Upper lobe of left lung (tissue), 6 donors: Measurements from ENCODE around the gene PNPO. TPM values are rescaled to one million over a fixed set of nuclear protein-coding genes. Genes with fewer than 3 reads are reported as not detected.
A peak's percentile ranks its signal among the peaks of the same experiment; 100 is the strongest.
"Not testable (repeated sequence)": the region's sequence is repeated elsewhere in the genome, so short reads cannot be mapped to it uniquely, and the experiment has no call there.

Experiments
- ATAC-seq, 2 donors: fragments of 200-7000 bp; cut with Tn5 transposase; one replicate each; pipeline ENCODE4 v1.9.1; 2022; ENCODE audit warnings: mild to moderate bottlenecking in 2 of 2, moderate library complexity in 2 of 2; ENCODE audit not compliant: low FRiP score in 2 of 2
- DNase-seq, 2 donors: peaks; one replicate each; pipeline ENCODE4 v3.0.0-alpha.2; 2019 to 2020
- H3K27ac ChIP-seq, 4 donors: fragments of 200-600 bp; sonication (generic); one replicate each; pipeline ENCODE4 v1.5.1; 2016 to 2019
- H3K27me3 ChIP-seq, 4 donors: fragments of 200-600 bp; sonication (generic); one replicate each; pipeline ENCODE4 v1.5.1; 2017 to 2019
- H3K36me3 ChIP-seq, 4 donors: fragments of 200-600 bp; sonication (generic); one replicate each; pipeline ENCODE4 v1.5.1; 2016 to 2019
- H3K4me1 ChIP-seq, 4 donors: fragments of 200-600 bp; sonication (generic); one replicate each; pipeline ENCODE4 v1.5.1; 2018 to 2019
- H3K4me3 ChIP-seq, 4 donors: fragments of 200-600 bp; sonication (generic); one replicate each; pipeline ENCODE4 v1.5.1; 2017 to 2019; ENCODE audit warnings: mild to moderate bottlenecking in 2 of 4, moderate library complexity in 1 of 4
- H3K9me3 ChIP-seq, 4 donors: fragments of 200-600 bp; sonication (generic); one replicate each; pipeline ENCODE4 v1.5.1; 2018 to 2019
- CTCF ChIP-seq, 6 experiments: fragments of 450-650 bp in 4 of 6; fragments of 200-600 bp in 2 of 6; sonication (generic) in 2 of 6; IDR thresholded peaks; one replicate each; pipeline ENCODE4 v1.5.1; 2016 to 2019; ENCODE audit warnings: antibody characterized with exemption in 6 of 6
- EP300 ChIP-seq, 4 donors: sonication (generic); formaldehyde crosslinking; IDR thresholded peaks; one replicate each; pipeline ENCODE4 v1.5.1; 2017; ENCODE audit warnings: antibody characterized with exemption in 4 of 4, control low read depth in 2 of 4
- POLR2A ChIP-seq, 4 donors: fragments of 450-650 bp; IDR thresholded peaks; one replicate each; pipeline ENCODE4 v1.5.1; 2016 to 2017; ENCODE audit warnings: antibody characterized with exemption in 4 of 4, mild to moderate bottlenecking in 2 of 4
- POLR2AphosphoS5 ChIP-seq, 2 donors: sonication (generic); formaldehyde crosslinking; IDR thresholded peaks; one replicate each; pipeline ENCODE4 v1.5.1; 2017; ENCODE audit warnings: antibody characterized with exemption in 2 of 2
- WGBS, 2 donors: methylation state at CpG; one replicate each; pipeline ENCODE4 v1.1.5; 2017 to 2018; 5-methylcytosine and 5-hydroxymethylcytosine counted together
- total RNA-seq, 6 donors: library from RNA; depleted of rRNA in 4 of 6; stranded (reverse); fragments of >200 nt in 4 of 6; gene quantifications; one replicate each; pipeline versions ENCODE4 v1.1.0 to v1.2.1, GENCODE V29; 2016 to 2021
- donor health status: DM: no; HTN: no; CAD: no; lungs with moderate emphysema.
- donor health status: DM: no; HTN: yes; CAD: no; lungs with severe emphysema.

PNPO gene
- total RNA-seq, 6 donors from 2014 or later: 16.2 to 40.2 (median 28.7) TPM

- H3K4me1 ChIP-seq: peaks cover 0 to 7% (median 6%) of the 10 kb centered on the region in 4 donors
- WGBS, 2 donors: 94 to 98% methylated on average over 2 of the region's 2 CpGs
- no peaks in the 10 kb centered on the region for H3K9me3 ChIP-seq
- DNase-seq (no peak), ATAC-seq (no peak)
- H3K4me3 ChIP-seq: no peak overlapping the region
- TF ChIP-seq CTCF (IDR thresholded peaks at IDR 0.05) (no peak), POLR2AphosphoS5 (IDR thresholded peaks at IDR 0.05) (no peak), EP300 (IDR thresholded peaks at IDR 0.05) (no peak), POLR2A (IDR thresholded peaks at IDR 0.05) (no peak)
- H3K36me3 ChIP-seq: peaks cover 2 to 50% (median 28%) of the 10 kb centered on the region in 4 donors
- no peak overlapping the region for H3K27ac ChIP-seq
- H3K27me3 ChIP-seq: no peaks in the 10 kb centered on the region
Observed at GRCh38 chr17:47918991-47919390, 22.4 kb upstream of the PNPO start.

- DNase-seq, H3K27me3 ChIP-seq, H3K27ac ChIP-seq, H3K4me3 ChIP-seq, ATAC-seq, H3K9me3 ChIP-seq, H3K4me1 ChIP-seq: not testable (repeated sequence)
- peaks cover 2 to 59% (median 34%) of the 10 kb centered on the region in 4 donors for H3K36me3 ChIP-seq
- 93 to 94% methylated on average over 14 of the region's 14 CpGs for WGBS, 2 donors
Observed at GRCh38 chr17:47919889-47920288, 21.5 kb upstream of the PNPO start.

- Histone ChIP-seq H3K27me3 (no peaks in the 10 kb centered on the region), H3K27ac (no peak overlapping the region), H3K9me3 (no peaks in the 10 kb centered on the region), H3K4me1 (no peaks in the 10 kb centered on the region), H3K36me3 (peaks cover 2 to 81% (median 64%) of the 10 kb centered on the region in 4 donors), H3K4me3 (no peak overlapping the region)
- peak in 1 of 2 donors; percentile 78 for DNase-seq
- TF ChIP-seq POLR2A (IDR thresholded peaks at IDR 0.05): no peak
- TF ChIP-seq CTCF (IDR thresholded peaks at IDR 0.05): no peak
- TF ChIP-seq POLR2AphosphoS5 (IDR thresholded peaks at IDR 0.05): no peak
- no peak for TF ChIP-seq EP300 (IDR thresholded peaks at IDR 0.05)
- WGBS, 2 donors: 88 to 91% methylated on average over 19 to 23 of the region's 23 CpGs
- peak in 1 of 2 donors; percentile 25 for ATAC-seq
Observed at GRCh38 chr17:47924785-47925677, 16.3 kb upstream of the PNPO start.

- Histone ChIP-seq H3K4me3 (no peak overlapping the region), H3K9me3 (no peaks in the 10 kb centered on the region), H3K4me1 (no peaks in the 10 kb centered on the region), H3K36me3 (peaks cover 2 to 87% (median 69%) of the 10 kb centered on the region in 4 donors), H3K27me3 (no peaks in the 10 kb centered on the region), H3K27ac (no peak overlapping the region)
- 93 to 95% methylated on average over 3 of the region's 3 CpGs for WGBS, 2 donors
- TF ChIP-seq CTCF (IDR thresholded peaks at IDR 0.05) (no peak), POLR2AphosphoS5 (IDR thresholded peaks at IDR 0.05) (no peak), POLR2A (IDR thresholded peaks at IDR 0.05) (no peak), EP300 (IDR thresholded peaks at IDR 0.05) (no peak)
- DNase-seq: no peak
- ATAC-seq: no peak
Observed at GRCh38 chr17:47925678-47925988, 15.7 kb upstream of the PNPO start.

GRCh38 chr17:47927821-47928400 lies 13.5 kb upstream of the PNPO start:
- peaks cover 2 to 82% (median 72%) of the 10 kb centered on the region in 4 donors for H3K36me3 ChIP-seq

More at GRCh38 chr17:47927821-47928400, 13.5 kb upstream of the PNPO start:
- peak in 1 of 2 donors; percentile 55 for DNase-seq
- TF ChIP-seq POLR2A (IDR thresholded peaks at IDR 0.05): no peak
- no peak for TF ChIP-seq EP300 (IDR thresholded peaks at IDR 0.05)
- TF ChIP-seq POLR2AphosphoS5 (IDR thresholded peaks at IDR 0.05): no peak
- TF ChIP-seq CTCF (IDR thresholded peaks at IDR 0.05): no peak
- no peaks in the 10 kb centered on the region for H3K9me3 ChIP-seq
- H3K4me3 ChIP-seq: no peak overlapping the region
- ATAC-seq: no peak
- H3K27me3 ChIP-seq: no peaks in the 10 kb centered on the region
- 93 to 95% methylated on average over 18 to 20 of the region's 20 CpGs for WGBS, 2 donors
- H3K27ac ChIP-seq: no peak overlapping the region
- H3K4me1 ChIP-seq: no peaks in the 10 kb centered on the region
